Measurements from ENCODE around the gene DPP4. TPM values are rescaled to one million over a fixed set of nuclear protein-coding genes. Genes with fewer than 3 reads are reported as not detected.

DPP4 gene
- polyA plus RNA-seq, 6 donors from 2014 or later, result 0.05 to 1.3 (median 0.51) TPM

GRCh38 chr2:162014751-162015150 is 59.3 kb downstream of the DPP4 start:
- no peak for ATAC-seq (ENCODE audit: low read depth in 2 of 2)
- no peak overlapping the region for H3K4me3 Mint-ChIP-seq
- H3K4me1 Mint-ChIP-seq, result peaks cover 0 to 6% (median 5%) of the 10 kb centered on the region in 3 donors
- H3K27ac Mint-ChIP-seq, result no peak overlapping the region
- no peaks in the 10 kb centered on the region for H3K9me3 Mint-ChIP-seq
- peaks cover 0 to 6% (median 5%) of the 10 kb centered on the region in 3 donors for H3K27me3 Mint-ChIP-seq
- no peak for DNase-seq
- no peaks in the 10 kb centered on the region for H3K36me3 Mint-ChIP-seq

DNA sequence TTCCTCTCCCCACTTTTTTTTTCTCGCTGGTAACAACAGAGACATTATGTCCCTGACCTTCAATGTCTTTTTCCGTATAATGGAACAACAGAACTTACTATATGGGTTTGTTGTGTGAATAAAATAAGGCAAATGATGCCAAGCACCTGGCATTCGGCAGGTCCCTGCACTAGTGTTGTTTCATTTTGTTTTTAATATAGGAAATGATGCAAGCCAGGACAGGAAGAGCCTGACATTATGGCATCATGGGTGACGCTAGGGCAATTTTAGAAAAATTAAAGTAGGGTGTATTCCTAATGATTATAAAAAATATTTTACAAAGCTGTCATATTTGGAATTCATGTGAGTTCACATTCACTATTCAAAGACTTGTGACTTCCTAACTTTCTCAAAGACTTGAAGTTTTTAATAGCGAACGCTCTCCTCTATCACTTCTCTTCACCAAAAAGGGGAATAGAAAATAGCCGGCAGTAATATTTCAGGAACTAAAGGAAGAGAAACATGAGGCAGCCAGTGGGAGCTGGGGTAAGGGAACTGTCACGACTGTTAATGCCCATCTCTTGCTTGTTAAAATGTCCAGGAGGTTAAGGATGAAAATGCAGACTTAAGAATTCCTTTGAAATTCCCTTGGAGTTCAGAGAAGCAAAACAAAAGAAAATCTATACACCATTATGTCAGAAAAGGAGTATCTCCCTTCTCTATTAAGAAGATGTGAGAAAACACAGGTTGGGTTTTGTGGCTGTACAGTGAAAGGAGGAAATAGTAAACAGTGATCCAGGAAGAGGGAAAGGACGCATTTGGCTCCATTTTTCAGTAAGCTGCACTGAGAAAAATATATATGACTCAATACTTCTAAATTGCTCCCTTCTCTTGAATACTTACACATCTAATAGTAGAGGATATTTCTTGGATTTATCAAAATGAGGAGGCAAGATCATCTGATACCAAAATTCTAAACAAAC is 60.2 kb downstream of the DPP4 start:
- no peaks in the 10 kb centered on the region for H3K9me3 Mint-ChIP-seq
- DNase-seq, result no peak
- no peak for ATAC-seq (ENCODE audit: low read depth in 2 of 2)
- peaks cover 0 to 6% (median 5%) of the 10 kb centered on the region in 3 donors for H3K27me3 Mint-ChIP-seq
- H3K4me1 Mint-ChIP-seq, result peaks cover 0 to 6% (median 5%) of the 10 kb centered on the region in 3 donors
- H3K27ac Mint-ChIP-seq, result no peak overlapping the region
- H3K36me3 Mint-ChIP-seq, result no peaks in the 10 kb centered on the region
- peak overlapping the region in 3 of 8 donors; percentile 0 to 36 (median 26) for H3K4me3 Mint-ChIP-seq

DNA sequence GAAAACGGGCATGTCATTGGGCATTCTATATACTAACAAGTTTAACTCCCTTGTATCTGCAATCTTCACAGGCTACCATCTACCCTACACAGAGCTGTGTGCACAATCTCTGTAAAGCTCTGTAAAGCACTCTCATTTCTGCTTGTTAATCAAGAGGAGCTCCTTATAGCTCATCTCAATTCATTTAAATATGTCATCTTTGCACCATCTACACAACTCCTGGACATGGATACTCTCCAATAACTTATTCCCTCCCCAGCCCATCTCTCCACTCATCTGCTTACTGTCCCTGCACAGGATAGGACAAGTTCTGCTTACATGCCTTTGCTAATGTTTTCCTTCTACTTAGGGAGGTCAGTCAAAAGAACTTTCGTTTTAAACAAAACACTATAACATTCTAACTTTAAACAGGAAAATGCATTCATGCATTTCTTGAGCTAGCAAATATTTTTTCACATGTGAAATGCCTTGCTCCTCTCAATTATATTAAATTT is 61.4 kb downstream of the DPP4 start:
- Mint-ChIP-seq H3K4me3 (no peak overlapping the region), H3K27ac (peak overlapping the region in 1 of 6 donors; percentile 35), H3K9me3 (no peaks in the 10 kb centered on the region), H3K4me1 (peaks cover 0 to 6% (median 5%) of the 10 kb centered on the region in 3 donors), H3K27me3 (peaks cover 0 to 7% (median 5%) of the 10 kb centered on the region in 3 donors), H3K36me3 (no peaks in the 10 kb centered on the region)
- no peak for ATAC-seq (ENCODE audit: low read depth in 2 of 2)
- no peak for DNase-seq

DNA sequence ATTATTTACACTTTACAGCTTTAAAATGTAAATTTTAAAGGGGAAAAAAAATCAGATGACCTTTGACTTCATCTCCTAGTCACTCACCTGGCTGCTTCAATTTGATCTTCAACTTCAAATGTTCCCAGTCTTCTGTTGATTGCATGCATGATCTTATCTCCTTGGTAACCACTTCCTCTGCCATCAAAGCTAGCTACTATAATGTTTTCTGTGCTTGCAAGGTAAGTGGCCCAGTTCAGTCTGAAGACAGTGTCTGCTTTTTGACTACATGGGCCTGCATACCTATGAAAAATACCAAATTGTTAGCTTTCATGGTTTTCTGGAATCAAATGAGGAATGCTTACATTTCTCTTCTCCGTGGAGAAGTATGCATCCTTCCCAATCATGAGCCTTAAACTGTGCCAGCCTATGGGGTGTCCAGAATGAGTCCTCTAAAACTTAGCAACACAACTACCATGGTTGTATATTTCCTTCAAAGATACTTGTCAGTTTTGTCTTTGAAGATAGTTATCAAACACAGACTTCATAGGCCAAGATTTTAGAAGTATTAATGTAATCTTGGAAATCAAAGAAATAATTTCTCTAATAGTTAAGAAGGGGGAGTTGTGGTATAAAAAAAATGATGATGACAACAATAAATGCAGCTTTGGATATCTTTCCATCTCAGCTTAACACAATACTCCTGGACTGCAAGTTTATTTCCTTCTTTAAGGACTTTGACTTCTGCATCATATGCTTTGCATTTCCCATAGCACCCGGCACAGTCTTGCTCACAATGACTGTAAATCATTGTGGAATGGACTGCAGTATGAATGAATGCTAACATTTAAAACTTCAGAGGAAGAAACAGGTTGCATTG is 62.1 kb downstream of the DPP4 start:
- Mint-ChIP-seq H3K4me3 (no peak overlapping the region), H3K36me3 (no peaks in the 10 kb centered on the region), H3K27ac (no peak overlapping the region), H3K4me1 (peaks cover 0 to 6% (median 5%) of the 10 kb centered on the region in 3 donors), H3K9me3 (no peaks in the 10 kb centered on the region), H3K27me3 (peaks cover 0 to 10% (median 5%) of the 10 kb centered on the region in 3 donors)
- ATAC-seq (ENCODE audit: low read depth in 2 of 2) (no peak), DNase-seq (no peak)

GRCh38 chr2:162009543-162009942 is 64.5 kb downstream of the DPP4 start:
- Mint-ChIP-seq H3K27ac (no peak overlapping the region), H3K4me1 (peaks cover 0 to 6% (median 5%) of the 10 kb centered on the region in 3 donors), H3K27me3 (peaks cover 0 to 10% (median 0%) of the 10 kb centered on the region in 3 donors), H3K36me3 (no peaks in the 10 kb centered on the region), H3K9me3 (no peaks in the 10 kb centered on the region), H3K4me3 (no peak overlapping the region)
- ATAC-seq (ENCODE audit: low read depth in 2 of 2) (no peak), DNase-seq (no peak)

DNA sequence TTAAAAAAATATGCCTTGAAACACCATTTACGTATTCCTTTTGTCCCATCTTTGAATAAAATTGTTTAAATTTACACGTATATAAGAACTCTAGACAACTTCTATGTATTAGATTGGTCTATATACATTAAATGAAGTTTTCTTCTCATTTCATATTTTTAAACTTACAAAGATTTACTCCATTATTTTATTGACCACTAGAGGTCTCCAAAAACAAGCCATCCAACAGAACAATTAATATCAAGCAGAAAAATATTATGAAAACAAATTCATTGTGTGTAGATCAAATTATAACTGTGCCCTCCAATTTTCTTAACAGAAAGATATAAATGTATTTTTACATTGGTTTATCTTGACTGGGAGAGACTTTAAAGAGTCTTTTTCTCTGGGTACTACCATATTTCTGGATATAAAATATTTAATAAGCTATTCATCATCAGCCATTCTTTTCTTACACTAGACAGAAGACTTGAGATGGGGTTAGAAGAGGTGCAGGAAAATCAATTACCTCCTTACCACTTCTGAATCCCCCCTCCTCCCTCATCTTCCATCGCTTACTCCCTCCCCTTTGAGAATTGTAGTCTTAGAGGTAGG is 66.5 kb downstream of the DPP4 start:
- ATAC-seq (ENCODE audit: low read depth in 2 of 2) (no peak), DNase-seq (no peak)
- Mint-ChIP-seq H3K27ac (no peak overlapping the region), H3K36me3 (no peaks in the 10 kb centered on the region), H3K4me1 (peaks cover 0 to 3% (median 0%) of the 10 kb centered on the region in 3 donors), H3K9me3 (no peaks in the 10 kb centered on the region), H3K27me3 (peaks cover 0 to 10% (median 6%) of the 10 kb centered on the region in 3 donors), H3K4me3 (no peak overlapping the region)

DNA sequence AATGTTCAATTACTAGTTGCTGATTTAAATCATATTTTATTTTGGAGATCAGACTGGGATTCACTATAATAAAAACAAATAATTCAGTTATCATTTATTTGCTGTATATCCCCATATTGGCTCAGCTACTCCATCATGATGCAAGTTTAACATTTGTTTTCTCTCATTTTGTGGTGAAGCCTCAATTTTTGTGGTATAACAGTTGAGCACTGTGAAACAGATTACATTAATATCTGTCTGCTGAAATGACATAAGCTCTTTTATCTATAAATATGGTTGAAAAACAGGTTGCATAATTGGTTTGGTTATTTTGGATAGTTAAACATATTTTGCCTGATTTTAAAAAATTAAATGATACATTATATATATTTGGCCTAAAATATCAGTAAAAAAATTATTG is 67.7 kb downstream of the DPP4 start:
- Mint-ChIP-seq H3K27me3 (peaks cover 0 to 10% (median 10%) of the 10 kb centered on the region in 3 donors), H3K9me3 (no peaks in the 10 kb centered on the region), H3K27ac (no peak overlapping the region), H3K4me1 (no peaks in the 10 kb centered on the region), H3K4me3 (no peak overlapping the region), H3K36me3 (no peaks in the 10 kb centered on the region)
- ATAC-seq (ENCODE audit: low read depth in 2 of 2), result no peak
- no peak for DNase-seq

DNA sequence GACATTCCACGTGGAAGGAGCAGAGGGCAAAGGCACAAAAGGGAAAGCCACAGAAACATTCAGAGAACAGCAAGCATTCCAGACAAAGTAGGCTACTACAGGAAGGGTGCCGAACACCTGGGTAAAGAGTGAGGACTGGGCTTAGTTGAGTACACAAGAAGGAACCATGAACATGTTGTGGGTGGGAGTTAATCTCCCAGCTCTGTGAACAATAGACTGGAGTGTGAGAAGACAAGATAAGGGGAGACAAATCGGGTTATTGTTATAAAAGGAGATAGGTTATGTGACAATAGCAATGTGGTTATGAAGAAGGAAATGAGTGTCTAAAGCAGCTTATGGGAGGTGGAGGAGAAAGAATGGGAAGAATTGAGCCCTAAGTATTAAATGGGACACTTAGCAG is 70.0 kb downstream of the DPP4 start:
- Mint-ChIP-seq H3K27ac (peak overlapping the region in 1 of 6 donors; percentile 21), H3K4me1 (no peaks in the 10 kb centered on the region), H3K4me3 (no peak overlapping the region), H3K36me3 (no peaks in the 10 kb centered on the region), H3K27me3 (peaks cover 0 to 10% (median 9%) of the 10 kb centered on the region in 3 donors), H3K9me3 (no peaks in the 10 kb centered on the region)
- no peak for ATAC-seq (ENCODE audit: low read depth in 2 of 2)
- no peak for DNase-seq

DNA sequence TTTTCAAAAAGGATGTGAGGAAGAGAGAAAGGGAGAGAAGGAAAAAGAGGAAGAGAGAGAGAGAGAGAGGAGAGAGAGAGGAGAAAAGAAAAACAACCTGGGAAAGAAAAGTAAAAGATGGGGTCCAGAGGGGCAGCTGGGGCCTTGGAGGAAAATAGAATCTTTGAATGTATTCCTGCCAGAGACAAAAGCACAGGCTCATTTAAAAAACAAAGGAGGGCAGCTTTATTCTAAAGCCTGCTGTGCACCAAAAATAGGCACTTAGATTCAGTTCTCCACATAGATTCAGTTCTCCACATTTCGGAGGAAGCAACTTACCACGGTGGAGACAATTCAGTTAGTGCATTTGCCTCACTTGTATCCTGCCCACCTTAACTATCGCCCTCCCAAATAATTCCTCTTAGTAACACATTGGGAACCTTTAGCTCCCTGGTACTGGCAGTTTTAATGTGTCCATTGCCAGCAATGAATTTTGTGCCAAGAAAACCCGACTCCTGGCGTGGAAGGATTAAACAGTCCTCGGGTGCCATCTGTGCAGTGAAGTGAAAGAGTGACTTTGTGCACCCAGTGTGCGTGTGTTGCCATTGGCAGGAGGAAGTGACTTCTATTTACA is 71.3 kb downstream of the DPP4 start:
- Mint-ChIP-seq H3K4me1 (no peaks in the 10 kb centered on the region), H3K4me3 (no peak overlapping the region), H3K27ac (no peak overlapping the region), H3K36me3 (no peaks in the 10 kb centered on the region), H3K27me3 (peaks cover 9 to 16% (median 11%) of the 10 kb centered on the region in 3 donors), H3K9me3 (no peaks in the 10 kb centered on the region)
- DNase-seq, result no peak
- no peak for ATAC-seq (ENCODE audit: low read depth in 2 of 2)

- no peak for ATAC-seq (ENCODE audit: low read depth in 2 of 2)
- Mint-ChIP-seq H3K4me1 (no peaks in the 10 kb centered on the region), H3K27ac (no peak overlapping the region), H3K4me3 (no peak overlapping the region), H3K9me3 (no peaks in the 10 kb centered on the region), H3K27me3 (peaks cover 4 to 16% (median 11%) of the 10 kb centered on the region in 3 donors), H3K36me3 (no peaks in the 10 kb centered on the region)
- DNase-seq, result no peak
These were observed 73.6 kb downstream of the DPP4 start for GRCh38 chr2:162000431-162000830.

- Mint-ChIP-seq H3K4me1 (no peaks in the 10 kb centered on the region), H3K4me3 (no peak overlapping the region), H3K27ac (no peak overlapping the region), H3K36me3 (no peaks in the 10 kb centered on the region), H3K27me3 (peaks cover 4 to 16% (median 11%) of the 10 kb centered on the region in 3 donors), H3K9me3 (no peaks in the 10 kb centered on the region)
- ATAC-seq (ENCODE audit: low read depth in 2 of 2), result no peak
- DNase-seq, result no peak
These were observed 74.7 kb downstream of the DPP4 start for GRCh38 chr2:161999321-161999720.

DNA sequence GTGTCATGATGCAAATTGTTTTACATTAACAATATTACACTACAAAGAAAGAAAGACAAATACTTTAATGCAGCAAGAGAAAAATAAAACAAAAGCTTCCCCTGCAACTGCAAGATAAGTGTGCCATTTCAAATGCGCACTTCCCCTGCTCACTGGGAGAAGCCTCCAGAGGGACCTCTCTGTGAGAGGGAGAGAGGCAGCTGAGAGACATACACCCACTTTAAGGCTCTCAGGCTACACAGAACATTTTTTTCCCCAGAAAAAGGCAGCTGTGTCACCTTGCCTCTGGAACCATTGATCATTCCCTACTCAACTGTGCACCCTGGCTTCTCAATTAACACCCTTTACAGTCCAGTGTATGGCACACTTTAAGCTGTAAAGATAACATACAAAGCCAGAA is 75.2 kb downstream of the DPP4 start:
- Mint-ChIP-seq H3K27ac (no peak overlapping the region), H3K36me3 (no peaks in the 10 kb centered on the region), H3K27me3 (peaks cover 4 to 12% (median 11%) of the 10 kb centered on the region in 3 donors), H3K9me3 (no peaks in the 10 kb centered on the region), H3K4me1 (no peaks in the 10 kb centered on the region), H3K4me3 (no peak overlapping the region)
- no peak for DNase-seq
- no peak for ATAC-seq (ENCODE audit: low read depth in 2 of 2)

All from naive B cell (primary cell).